SK-N-SH (cell line): Measurements from ENCODE around the gene CD68. TPM values are rescaled to one million over a fixed set of nuclear protein-coding genes. Genes with fewer than 3 reads are reported as not detected.

Experiments used
- CTCF ChIA-PET: fragments of 300-600, 350-600 bp; formaldehyde crosslinking; extraction: SDS; loops from one replicate; lab custom pipeline; 2021; lab: Yijun Ruan, JAX
- POLR2A ChIA-PET: fragments of 350-600 bp; sonication (Branson Sonifier 250); formaldehyde crosslinking; extraction: SDS; loops from one replicate; lab custom pipeline; 2020; ENCODE audit warnings: antibody characterized with exemption, inconsistent platforms; lab: Yijun Ruan, JAX
- DNase-seq: peaks from one replicate; pipeline ENCODE4 v3.0.0; 2012
- H2AFZ ChIP-seq: fragments of 200-600 bp; sonication (generic); 2 replicates; pipeline ENCODE4 v1.8.1; 2016; ENCODE audit warnings: antibody characterized with exemption, mild to moderate bottlenecking, low read depth
- H3F3A ChIP-seq: fragments of 200-600 bp; sonication (generic); replicated peaks from 2 replicates; pipeline ENCODE3; 2016; ENCODE audit warnings: antibody characterized with exemption, mild to moderate bottlenecking; ENCODE audit not compliant: insufficient read depth
- H3K27ac ChIP-seq, 2 experiments: fragments of 200-500 bp in 1 of 2; fragments of 200-600 bp in 1 of 2; sonication (Bioruptor generic) in 1 of 2; sonication (generic), shearing (Covaris generic) in 1 of 2; 2 replicates each; pipeline versions ENCODE4 v1.5.1 to v1.6.1; 2014 to 2016; ENCODE audit warnings: low read depth in 2 of 2, inconsistent platforms in 1 of 2, low read length in 1 of 2, mild to moderate bottlenecking in 1 of 2, mixed read lengths in 1 of 2
- H3K27me3 ChIP-seq: fragments of 200-600 bp; sonication (generic), shearing (Covaris generic); 2 replicates; pipeline ENCODE4 v1.6.1; 2016; ENCODE audit warnings: mixed run types; ENCODE audit not compliant: insufficient read depth
- H3K36me3 ChIP-seq, 2 experiments: fragments of 200-500 bp in 1 of 2; fragments of 200-600 bp in 1 of 2; sonication (Bioruptor generic) in 1 of 2; sonication (generic) in 1 of 2; replicated peaks in 1 of 2; 2 replicates each; pipeline versions ENCODE3 to v1.5.1; 2014 to 2016; ENCODE audit warnings: low read length in 1 of 2, mild to moderate bottlenecking in 1 of 2; ENCODE audit not compliant: insufficient read depth in 2 of 2, control insufficient read depth in 1 of 2
- H3K4me1 ChIP-seq, 2 experiments: fragments of 200-500 bp in 1 of 2; fragments of 200-600 bp in 1 of 2; sonication (Bioruptor generic) in 1 of 2; sonication (generic), shearing (Covaris generic) in 1 of 2; 2 replicates each; pipeline versions ENCODE4 v1.5.1 to v1.6.1; 2014 to 2016; ENCODE audit warnings: low read depth in 1 of 2, low read length in 1 of 2, mixed run types in 1 of 2; ENCODE audit not compliant: insufficient read depth in 2 of 2, control insufficient read depth in 1 of 2
- H3K4me2 ChIP-seq: fragments of 200-600 bp; sonication (generic), shearing (Covaris generic); 2 replicates; pipeline ENCODE4 v1.6.1; 2017; ENCODE audit warnings: mixed run types
- H3K4me3 ChIP-seq, 2 experiments: fragments of 200-500 bp in 1 of 2; fragments of 200-600 bp in 1 of 2; sonication (Bioruptor generic) in 1 of 2; sonication (generic), shearing (Covaris generic) in 1 of 2; 2 replicates each; pipeline versions ENCODE4 v1.5.1 to v1.8.1; 2014 to 2016; ENCODE audit warnings: low read depth in 2 of 2, inconsistent platforms in 1 of 2, low read length in 1 of 2, mild to moderate bottlenecking in 1 of 2, mixed read lengths in 1 of 2, moderate library complexity in 1 of 2
- H3K79me2 ChIP-seq: fragments of 200-600 bp; sonication (generic); 2 replicates; pipeline ENCODE4 v1.8.1; 2017; ENCODE audit warnings: mild to moderate bottlenecking; ENCODE audit not compliant: insufficient read depth
- H3K9ac ChIP-seq: fragments of 200-600 bp; sonication (generic); 2 replicates; pipeline ENCODE4 v1.6.1; 2017; ENCODE audit warnings: mixed run types
- H3K9me2 ChIP-seq: fragments of 200-600 bp; sonication (generic); 2 replicates; pipeline ENCODE4 v1.6.1; 2017; ENCODE audit warnings: mixed run types
- H3K9me3 ChIP-seq: fragments of 200-600 bp; sonication (generic); 2 replicates; pipeline ENCODE4 v1.6.1; 2017; ENCODE audit warnings: mixed run types, mild to moderate bottlenecking, moderate library complexity
- H4K20me1 ChIP-seq: fragments of 200-600 bp; sonication (generic); 2 replicates; pipeline ENCODE4 v1.6.1; 2017; ENCODE audit warnings: mild to moderate bottlenecking, mixed run types; ENCODE audit not compliant: insufficient read depth
- GABPA ChIP-seq: IDR thresholded peaks from 2 replicates; pipeline ENCODE4 v1.4.0; 2012; ENCODE audit warnings: low read depth, mild to moderate bottlenecking
- JUND ChIP-seq: IDR thresholded peaks from 2 replicates; pipeline ENCODE4 v1.4.0; 2012
- PBX3 ChIP-seq: IDR thresholded peaks from 2 replicates; pipeline ENCODE4; 2012
- WGBS: methylation state at CpG from one replicate; pipeline ENCODE4 v1.1.6; 2017; ENCODE audit warnings: low lambda C conversion rate; 5-methylcytosine and 5-hydroxymethylcytosine counted together
- polyA plus RNA-seq, 3 experiments: library from polyadenylated mRNA; depleted of rRNA; stranded (reverse); fragments of >200 nt; gene quantifications; 2 replicates each; pipeline ENCODE4 v1.2.3, GENCODE V29; 2012
- TF ChIP-seq, protein P1 (sequence below): fragments of 200-600 bp; sonication (generic); IDR thresholded peaks from 2 replicates; pipeline ENCODE4 v1.6.1; 2017; ENCODE audit warnings: antibody characterized with exemption, mild to moderate bottlenecking, moderate library complexity

CD68 gene
- polyA plus RNA-seq, 1 of the 3 experiments (the other 2 are of a cell fraction), result 62.4 TPM

- no peak overlapping the region; a peak in 1 of 4 replicates for H3K27ac ChIP-seq
- no peak overlapping the region for H3K9ac ChIP-seq
- H3K36me3 ChIP-seq, result peaks cover 7 to 11% of the 10 kb centered on the region in 2 experiments
- H3K4me3 ChIP-seq, result no peak overlapping the region
- WGBS, result 88% methylated on average over 17 of the region's 18 CpGs
- ChIA-PET CTCF (interaction anchor here (1.0 to 10.7 kb wide), 37 partner anchors 10 to 514 kb away, joined by 3 to 236 read pairs (median 7); partner anchors contain the start of genes GABARAP, KCTD11, MPDU1 and POLR2A), POLR2A (interaction anchor here (1.1 to 2.7 kb wide), 4 partner anchors 10 to 120 kb away, joined by 3 to 7 read pairs (median 6); partner anchors contain the start of genes FGF11, MPDU1 and TNFSF12)
- H4K20me1 ChIP-seq, result no peaks in the 10 kb centered on the region
- no peak overlapping the region for H2AFZ ChIP-seq
- H3F3A ChIP-seq, result peaks cover 8% of the 10 kb centered on the region
- no peaks in the 10 kb centered on the region for H3K9me2 ChIP-seq
- H3K4me1 ChIP-seq, result peaks cover 17 to 54% of the 10 kb centered on the region in 2 experiments
- no peaks in the 10 kb centered on the region for H3K9me3 ChIP-seq
- H3K79me2 ChIP-seq, result peaks cover 28% of the 10 kb centered on the region
- DNase-seq, result no peak
- no peak overlapping the region for H3K4me2 ChIP-seq
- no peak for TF ChIP-seq JUND
- no peak for TF ChIP-seq PBX3
- no peaks in the 10 kb centered on the region for H3K27me3 ChIP-seq
Measured at GRCh38 chr17:7559320-7560171, 19.9 kb upstream of the CD68 start.

DNA sequence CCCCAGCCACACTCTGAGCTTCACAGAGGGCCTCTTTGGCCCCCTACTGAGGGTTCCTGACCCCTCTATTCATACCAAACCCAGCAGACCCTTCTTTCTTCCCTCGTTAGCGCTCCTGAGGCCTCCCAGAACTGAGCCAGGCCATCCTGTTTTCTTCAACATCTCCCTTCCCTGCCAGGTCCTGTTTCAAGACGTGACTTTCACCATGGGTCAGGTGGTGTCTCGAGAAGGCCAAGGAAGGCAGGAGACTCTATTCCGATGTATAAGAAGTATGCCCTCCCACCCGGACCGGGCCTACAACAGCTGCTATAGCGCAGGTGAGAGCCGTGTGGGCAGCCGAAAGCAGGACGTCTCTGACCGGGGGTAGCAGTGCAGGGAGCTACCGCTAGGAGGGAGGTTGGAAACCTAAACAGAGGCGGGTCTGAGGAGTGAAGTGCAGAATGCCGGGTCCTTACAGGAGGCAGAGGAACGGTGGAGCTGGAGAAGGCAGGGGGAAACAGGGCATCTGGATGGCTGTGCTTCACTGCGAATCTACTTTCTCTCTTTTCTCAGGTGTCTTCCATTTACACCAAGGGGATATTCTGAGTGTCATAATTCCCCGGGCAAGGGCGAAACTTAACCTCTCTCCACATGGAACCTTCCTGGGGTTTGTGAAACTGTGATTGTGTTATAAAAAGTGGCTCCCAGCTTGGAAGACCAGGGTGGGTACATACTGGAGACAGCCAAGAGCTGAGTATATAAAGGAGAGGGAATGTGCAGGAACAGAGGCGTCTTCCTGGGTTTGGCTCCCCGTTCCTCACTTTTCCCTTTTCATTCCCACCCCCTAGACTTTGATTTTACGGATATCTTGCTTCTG is 19.0 kb upstream of the CD68 start:
- peaks cover 37% of the 10 kb centered on the region for H3K79me2 ChIP-seq
- 41% methylated on average over 22 of the region's 22 CpGs for WGBS
- H3K27ac ChIP-seq, result peak overlapping the region; percentile 49 to 88
- H3K4me3 ChIP-seq, result peak overlapping the region; percentile 88 to 90; a peak in 3 of 4 replicates
- H4K20me1 ChIP-seq, result no peaks in the 10 kb centered on the region
- peaks cover 17 to 54% of the 10 kb centered on the region in 2 experiments for H3K4me1 ChIP-seq
- TF ChIP-seq, protein P1, sequence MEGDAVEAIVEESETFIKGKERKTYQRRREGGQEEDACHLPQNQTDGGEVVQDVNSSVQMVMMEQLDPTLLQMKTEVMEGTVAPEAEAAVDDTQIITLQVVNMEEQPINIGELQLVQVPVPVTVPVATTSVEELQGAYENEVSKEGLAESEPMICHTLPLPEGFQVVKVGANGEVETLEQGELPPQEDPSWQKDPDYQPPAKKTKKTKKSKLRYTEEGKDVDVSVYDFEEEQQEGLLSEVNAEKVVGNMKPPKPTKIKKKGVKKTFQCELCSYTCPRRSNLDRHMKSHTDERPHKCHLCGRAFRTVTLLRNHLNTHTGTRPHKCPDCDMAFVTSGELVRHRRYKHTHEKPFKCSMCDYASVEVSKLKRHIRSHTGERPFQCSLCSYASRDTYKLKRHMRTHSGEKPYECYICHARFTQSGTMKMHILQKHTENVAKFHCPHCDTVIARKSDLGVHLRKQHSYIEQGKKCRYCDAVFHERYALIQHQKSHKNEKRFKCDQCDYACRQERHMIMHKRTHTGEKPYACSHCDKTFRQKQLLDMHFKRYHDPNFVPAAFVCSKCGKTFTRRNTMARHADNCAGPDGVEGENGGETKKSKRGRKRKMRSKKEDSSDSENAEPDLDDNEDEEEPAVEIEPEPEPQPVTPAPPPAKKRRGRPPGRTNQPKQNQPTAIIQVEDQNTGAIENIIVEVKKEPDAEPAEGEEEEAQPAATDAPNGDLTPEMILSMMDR, result peak; percentile 33; the same call in 1 of the 2 replicates
- no peak for TF ChIP-seq GABPA
- H3K27me3 ChIP-seq, result no peaks in the 10 kb centered on the region
- peaks cover 8% of the 10 kb centered on the region for H3F3A ChIP-seq
- peak; percentile 67 for DNase-seq
- H3K36me3 ChIP-seq, result peaks cover 16 to 20% of the 10 kb centered on the region in 2 experiments
- peak overlapping the region; percentile 85 for H2AFZ ChIP-seq
- ChIA-PET POLR2A (interaction anchor here (0.9 to 2.7 kb wide), 5 partner anchors 11 to 205 kb away, joined by 3 to 7 read pairs (median 5); partner anchors contain the start of genes FGF11, MPDU1 and TNFSF12), CTCF (interaction anchor here (0.6 to 10.7 kb wide), 74 partner anchors 11 to 515 kb away, joined by 3 to 236 read pairs (median 5); partner anchors contain the start of genes ACAP1, CTDNEP1, GABARAP and KCTD11)
- H3K4me2 ChIP-seq, result peak overlapping the region; percentile 92
- H3K9ac ChIP-seq, result no peak overlapping the region
- no peaks in the 10 kb centered on the region for H3K9me3 ChIP-seq
- H3K9me2 ChIP-seq, result no peaks in the 10 kb centered on the region
